ENCODE results near the gene RIT2.

RIT2 gene

DNA sequence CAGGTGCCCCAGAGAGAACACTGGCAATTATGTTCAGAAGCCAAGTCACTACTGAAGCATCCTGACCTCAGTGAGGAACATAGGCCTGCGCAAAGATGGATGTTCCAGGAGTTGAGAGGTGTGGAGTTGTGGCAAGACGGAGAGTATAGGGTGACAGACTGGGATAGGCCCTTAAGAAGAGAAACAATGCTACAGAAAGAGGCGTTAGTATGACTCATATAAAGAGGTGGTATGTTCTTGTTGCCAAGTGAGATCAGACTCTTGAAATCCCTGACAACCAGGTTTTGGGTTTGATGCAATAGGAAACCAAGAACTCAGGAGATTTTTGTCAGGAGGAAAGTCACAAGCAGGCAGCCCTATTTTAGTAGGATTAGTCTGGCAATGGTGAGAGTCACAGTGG is 185.6 kb downstream of the RIT2 start:
- no peak for DNase-seq (ENCODE audit: low read depth in 3 of 3)

DNA sequence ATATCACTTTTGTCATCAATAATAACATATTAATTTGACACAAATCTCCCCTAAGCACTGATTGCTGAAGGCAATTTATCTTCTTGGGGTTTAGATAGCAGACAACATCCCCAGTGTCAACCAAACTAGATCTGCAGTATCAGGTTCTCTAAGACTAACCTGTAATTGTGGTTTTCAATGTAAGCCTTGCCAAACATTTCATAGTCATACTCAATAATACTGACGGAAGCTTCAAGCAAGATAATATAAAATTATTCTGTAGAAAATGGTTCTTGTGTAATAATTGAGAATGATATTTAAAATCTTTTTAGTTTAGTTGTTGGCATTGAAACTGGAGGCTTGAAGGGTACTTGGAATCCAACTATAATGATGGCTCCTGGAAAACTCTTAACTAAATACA is 186.3 kb downstream of the RIT2 start:
- no peak for DNase-seq (ENCODE audit: low read depth in 3 of 3)

DNA sequence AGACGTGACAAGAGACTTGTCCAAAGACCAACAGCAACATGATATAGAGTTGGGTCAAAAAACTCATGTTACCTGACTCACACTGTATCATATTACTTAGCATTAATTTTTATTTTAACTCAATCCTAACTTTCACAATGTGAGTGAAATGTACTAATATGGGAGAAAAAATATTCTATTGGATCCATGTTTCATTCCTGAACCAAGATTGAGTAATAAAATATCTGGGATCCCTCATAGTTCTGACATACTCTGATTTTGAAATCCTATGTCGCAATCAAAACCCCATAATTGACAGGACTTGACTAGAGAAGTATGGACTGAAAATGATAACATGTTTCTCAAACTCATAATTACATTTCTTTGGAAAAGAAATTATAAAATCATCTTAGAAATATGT is 190.4 kb downstream of the RIT2 start:
- DNase-seq (ENCODE audit: low read depth in 3 of 3), result no peak

DNA sequence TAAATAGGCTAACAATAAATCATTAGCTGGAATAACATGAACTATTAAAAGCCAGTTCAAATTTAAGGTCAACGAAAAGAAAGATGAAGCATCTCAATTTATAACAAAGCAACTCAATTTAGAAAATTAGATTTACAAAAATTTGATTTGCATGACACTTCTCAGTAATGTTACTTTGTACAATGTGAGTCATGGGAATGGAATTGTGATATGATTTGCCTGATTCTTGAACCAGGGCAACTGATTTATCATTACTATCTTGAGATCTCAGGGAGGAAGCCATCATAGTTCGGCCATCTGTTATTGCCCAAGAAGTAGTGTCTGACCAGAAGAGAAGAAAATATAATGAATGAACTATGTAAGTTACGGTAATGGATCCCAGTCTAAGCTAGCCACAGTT is 193.1 kb downstream of the RIT2 start:
- DNase-seq (ENCODE audit: low read depth in 3 of 3), result no peak

DNA sequence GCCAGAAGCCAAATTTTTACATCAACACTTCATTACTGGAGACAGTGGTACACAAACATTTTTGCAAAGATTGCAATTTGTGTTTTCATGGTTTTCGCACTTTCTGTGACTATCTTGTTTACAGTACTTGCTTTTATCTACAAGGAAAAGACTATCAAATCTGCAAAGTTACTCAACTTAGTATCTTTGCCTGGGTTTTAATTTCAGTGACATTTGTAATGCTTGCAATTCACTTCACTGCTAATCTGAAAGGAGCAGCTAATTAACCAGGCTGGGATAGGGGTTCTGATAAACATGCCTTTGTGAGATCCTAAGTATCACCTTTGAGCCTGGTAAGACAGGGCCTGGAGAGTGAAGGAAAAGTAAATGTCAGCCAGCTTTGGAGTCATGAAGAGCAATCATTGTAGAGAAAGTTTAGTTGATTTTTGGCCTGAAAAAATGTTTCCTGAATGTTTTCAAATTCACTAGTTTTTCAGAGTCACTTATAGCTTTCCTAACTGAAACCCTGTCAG is 194.2 kb downstream of the RIT2 start:
- no peak for DNase-seq (ENCODE audit: low read depth in 3 of 3)

DNA sequence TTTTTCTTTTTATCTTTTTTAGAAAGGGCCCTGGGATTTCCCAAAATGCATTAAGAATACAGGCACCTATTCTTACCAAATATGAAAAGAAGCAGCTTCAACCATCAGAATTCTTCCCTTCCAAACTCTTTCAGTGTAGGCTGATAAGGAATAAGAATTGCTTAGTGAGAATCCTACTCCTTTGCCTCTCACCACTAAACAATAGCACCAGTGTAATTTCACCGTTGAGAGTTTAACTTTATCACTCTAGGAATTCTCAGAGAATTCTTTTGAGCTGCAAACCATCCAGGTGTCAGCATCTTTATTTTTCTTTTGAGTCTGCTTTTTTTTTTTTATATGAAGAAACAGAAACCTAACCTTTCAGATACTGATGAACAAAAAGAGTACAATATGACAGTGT is 194.9 kb downstream of the RIT2 start:
- no peak for DNase-seq (ENCODE audit: low read depth in 3 of 3)

DNA sequence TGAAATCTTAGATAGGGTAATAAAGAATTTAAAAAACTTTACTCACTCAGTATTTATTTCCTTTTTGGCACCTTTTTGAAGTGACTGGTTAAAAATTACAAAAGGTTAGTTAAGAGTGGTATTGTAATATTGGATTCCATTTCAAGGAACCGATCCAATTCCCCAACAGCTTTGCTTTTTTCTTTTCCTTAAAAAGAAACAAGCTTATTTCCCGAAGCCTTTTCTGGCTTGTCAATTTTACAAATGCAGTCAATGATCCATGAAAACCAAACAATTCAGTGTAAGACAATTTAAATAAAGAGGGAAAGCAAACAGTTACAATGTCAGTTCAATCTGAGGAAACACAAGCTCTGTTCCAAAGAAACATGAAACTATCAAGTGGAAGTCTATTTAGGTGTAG is 200.2 kb downstream of the RIT2 start:
- no peak for DNase-seq (ENCODE audit: low read depth in 3 of 3)

DNA sequence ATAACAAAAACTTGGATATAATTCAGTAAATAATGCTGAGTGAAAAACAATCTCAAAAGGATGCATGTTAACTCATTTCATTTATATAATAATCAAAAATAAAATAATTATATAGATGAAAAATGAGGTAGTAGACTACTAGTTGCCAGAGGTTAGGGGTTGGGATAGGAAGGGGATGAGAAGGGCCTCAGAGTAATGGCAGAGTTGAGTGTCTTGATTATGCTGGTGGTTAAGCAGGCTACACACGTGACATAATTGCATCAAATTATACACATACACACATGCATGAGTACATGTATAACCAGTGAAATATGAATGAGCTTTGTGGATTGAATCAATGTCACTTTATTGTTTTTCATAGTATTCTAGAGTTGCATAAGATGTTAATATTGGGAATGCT is 201.0 kb downstream of the RIT2 start:
- DNase-seq (ENCODE audit: low read depth in 3 of 3), result no peak

DNA sequence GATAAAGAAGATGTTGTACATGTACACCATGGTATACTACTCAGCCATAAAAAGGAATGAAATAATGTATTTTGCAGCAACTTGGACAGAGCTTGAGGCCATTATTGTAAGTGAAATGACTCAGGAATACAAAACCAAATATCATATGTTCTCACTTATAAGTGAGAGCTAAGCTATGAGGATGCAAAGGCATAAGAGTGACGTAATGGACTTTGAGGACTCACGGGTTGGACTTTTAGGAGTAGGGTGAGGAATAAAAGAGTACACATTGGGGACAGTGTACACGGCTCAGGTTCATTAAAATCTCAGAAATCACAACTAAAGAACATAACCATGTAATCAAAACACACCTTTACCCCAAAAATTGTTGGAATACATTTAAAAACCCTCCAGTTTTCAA is 206.4 kb downstream of the RIT2 start:
- DNase-seq (ENCODE audit: low read depth in 3 of 3), result no peak

DNA sequence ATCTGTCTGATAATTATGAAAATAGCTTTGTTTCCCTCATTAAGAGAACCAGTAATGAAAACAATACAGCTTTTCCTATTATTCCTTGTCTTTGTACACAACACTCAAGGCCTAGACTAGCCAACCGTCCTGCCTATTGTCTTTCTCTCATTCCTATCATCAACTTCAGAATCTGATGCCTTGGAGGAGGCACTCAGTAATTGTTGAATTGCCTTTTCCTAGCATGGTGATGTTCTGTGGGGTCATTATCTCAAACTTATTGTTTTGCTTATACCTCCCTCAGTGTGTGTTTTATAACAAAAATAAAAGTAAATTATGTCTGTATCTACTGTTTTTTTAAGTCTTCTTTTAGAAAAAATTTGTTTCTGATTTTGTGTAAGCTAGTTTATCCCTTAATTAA is 208.7 kb downstream of the RIT2 start:
- no peak for DNase-seq (ENCODE audit: low read depth in 3 of 3)

DNA sequence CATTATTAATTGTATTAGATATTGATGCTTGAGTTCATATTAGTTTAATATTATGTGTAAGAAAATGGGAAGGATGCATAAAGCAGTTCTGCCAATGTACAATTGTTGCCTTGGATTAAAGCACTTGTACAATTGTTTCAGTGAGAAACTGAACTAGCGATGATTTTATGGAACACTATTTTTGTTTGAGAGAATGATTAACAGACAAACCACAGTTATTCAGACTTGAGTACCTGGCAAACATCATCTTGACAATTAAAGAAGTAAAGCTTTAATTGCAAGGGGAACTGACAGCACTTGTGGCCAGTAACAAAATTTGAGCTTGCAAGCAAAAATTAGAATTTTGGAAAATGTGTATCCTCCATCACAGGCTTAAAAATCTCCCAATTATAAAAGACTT is 214.3 kb downstream of the RIT2 start:
- no peak for DNase-seq (ENCODE audit: low read depth in 3 of 3)

DNA sequence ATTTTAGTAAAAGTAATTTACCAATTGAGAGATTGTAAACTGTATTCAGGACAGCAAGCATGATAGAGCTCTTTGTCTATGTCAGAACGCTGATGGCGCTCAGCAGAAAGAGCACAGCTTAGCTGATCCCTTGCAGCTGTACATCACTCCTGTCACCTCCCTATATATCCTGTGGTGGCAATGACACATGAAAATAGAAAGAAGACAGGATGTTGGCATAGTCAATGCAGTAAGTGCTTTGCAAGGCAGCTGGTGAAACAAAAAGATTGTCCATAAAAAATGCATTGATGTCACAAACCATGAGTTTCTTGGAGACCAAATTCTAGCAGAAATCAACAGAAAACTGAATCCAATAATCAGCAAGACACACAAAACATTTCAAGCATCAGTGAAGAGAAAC is 221.5 kb downstream of the RIT2 start:
- no peak for DNase-seq (ENCODE audit: low read depth in 3 of 3)

DNA sequence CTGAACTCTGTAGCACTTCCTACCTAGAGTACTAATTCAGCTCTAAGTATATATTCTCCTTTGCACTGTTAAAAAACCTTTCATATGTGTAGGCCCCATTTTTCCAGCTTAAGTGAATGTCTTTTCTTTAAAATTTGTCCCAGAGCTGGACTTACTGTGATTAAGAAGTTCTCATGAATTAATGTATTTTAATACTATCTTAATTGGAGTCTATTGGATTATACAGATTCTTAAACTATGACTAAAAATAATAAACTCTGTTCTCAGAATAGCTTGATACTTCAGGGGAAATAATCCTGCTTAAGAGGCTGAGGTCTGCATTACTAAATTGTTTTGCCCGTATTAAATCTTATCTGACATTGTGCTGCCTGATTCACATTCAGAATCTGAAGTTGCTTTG is 223.3 kb downstream of the RIT2 start:
- DNase-seq (ENCODE audit: low read depth in 3 of 3), result no peak

DNA sequence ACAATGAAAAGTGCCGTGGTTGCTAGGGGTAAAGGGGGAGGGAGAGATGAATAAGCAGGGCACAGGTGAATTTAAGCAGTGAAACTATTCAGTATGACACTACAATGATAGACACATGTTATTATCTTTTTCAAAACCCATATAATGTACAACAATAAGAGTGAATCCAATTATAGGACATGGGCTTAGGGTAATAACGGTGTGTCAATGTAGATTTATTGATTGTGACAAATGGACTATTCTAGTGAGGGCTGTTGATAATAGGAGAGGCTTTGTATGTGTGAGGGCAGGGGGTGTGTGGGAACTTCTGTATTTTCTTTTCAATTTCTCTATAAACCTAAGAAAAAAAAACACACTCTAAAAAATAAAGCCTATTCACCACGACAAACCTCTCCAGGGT is 223.8 kb downstream of the RIT2 start:
- DNase-seq (ENCODE audit: low read depth in 3 of 3), result no peak

DNA sequence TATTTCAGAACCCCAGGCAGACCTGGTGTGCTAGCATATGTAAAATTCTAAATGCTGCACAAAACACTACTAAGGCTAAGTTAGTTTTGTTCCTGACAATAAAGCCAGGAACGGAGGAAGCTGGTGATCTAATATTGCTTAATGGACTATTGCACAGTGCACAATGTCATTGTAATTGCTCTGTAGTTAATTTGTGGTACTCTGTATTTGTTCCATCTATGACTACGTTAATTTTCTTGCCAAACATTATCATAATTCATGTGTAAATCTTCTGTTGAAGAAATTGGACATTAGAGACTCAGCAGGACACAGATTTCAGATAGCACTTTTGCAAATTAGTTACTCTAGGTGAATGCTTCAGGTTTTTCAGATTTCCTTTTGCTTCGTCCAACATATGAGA is 232.3 kb downstream of the RIT2 start:
- DNase-seq (ENCODE audit: low read depth in 3 of 3), result no peak

DNA sequence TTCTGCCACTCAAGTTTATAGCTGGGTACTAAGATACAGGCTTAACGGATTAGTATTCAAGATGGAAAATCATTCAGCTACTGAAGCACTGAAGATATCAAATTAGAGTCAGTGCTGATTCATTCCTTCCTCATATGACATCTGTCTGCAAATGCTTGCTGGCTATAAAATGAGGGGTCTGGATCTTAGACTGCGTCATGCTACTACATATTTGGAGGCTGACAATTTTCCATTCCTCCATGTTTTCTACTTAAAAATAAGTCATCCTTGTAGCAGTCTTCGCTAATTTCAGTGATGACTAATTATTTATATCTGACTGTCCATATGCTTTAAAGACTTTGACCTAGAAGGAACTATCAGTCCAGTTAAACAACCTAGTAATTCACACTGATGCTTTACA is 233.4 kb downstream of the RIT2 start:
- no peak for DNase-seq (ENCODE audit: low read depth in 3 of 3)

DNA sequence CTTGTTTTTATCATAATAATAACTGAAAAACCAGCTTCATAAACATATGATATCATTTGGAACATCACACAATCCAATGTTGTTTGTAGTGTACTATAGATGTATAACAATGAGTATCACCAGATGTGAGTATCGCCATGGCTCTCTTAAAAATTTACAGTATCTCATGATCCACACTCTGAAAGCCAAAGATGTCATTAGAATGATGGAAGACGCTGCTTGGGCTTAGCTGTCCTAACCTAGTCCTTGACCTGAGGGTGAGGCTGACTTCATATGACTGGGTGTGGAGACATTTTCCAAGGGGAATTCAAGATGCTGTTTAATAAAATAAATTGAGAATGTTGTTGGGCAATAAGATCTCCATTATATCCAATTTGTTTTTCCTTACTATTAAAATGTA is 242.6 kb downstream of the RIT2 start:
- DNase-seq (ENCODE audit: low read depth in 3 of 3), result no peak

DNA sequence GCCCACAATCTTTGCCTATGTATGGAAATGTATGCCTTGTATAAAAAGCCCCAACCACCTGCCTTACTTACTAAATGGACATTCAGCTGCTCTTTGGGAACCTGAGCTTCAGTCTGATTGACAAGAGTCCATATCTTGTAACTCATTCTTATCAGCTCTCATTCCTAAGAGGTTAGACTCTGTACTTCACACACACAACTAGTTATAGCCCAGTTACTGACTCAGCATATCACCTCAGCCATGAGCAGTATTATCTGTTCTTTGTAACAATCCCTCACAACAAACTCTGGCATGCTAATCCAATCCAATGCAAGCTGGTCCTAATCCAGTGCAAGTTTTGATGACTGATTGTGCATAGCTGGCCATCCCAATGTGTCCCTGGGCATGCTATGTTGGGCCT is 250.6 kb downstream of the RIT2 start:
- DNase-seq (ENCODE audit: low read depth in 3 of 3), result no peak

DNA sequence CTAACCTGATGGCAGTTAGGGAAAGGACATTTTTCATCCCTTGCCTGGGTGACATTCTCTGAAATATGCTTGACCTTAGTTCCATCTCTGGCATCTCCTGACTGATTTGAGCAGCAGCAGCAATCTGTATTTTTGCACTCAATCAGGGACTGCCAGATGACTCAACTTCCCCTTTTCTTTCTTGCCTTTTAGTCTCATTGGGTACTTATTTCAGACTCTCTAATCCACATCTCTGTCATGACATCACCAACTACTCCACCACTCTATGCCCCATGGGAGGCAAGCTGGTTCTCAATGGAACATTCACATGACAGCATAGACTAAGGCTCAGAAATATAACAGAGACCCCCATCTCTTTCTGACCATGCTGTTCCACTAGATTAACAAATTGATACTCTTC is 254.2 kb downstream of the RIT2 start:
- DNase-seq (ENCODE audit: low read depth in 3 of 3), result no peak

DNA sequence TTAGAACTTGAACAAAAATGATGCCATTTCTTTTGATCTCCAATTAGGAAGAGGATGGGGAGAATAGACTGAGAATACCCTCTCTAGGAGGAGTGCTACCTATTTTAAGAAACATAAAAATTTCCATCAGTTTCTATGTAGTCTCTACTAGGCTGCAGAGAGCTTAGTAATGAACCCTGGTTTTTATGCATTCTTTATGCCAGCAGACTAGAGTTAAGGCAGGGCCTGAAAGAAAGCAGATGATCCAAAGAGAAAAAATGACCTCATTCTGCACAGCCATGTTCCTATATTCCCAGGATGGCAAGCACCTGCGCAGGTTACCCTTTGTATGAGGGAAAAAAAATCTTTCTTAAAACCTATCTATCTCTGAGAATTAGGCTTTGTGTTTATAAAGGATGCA is 254.9 kb downstream of the RIT2 start:
- no peak for DNase-seq (ENCODE audit: low read depth in 3 of 3)

DNA sequence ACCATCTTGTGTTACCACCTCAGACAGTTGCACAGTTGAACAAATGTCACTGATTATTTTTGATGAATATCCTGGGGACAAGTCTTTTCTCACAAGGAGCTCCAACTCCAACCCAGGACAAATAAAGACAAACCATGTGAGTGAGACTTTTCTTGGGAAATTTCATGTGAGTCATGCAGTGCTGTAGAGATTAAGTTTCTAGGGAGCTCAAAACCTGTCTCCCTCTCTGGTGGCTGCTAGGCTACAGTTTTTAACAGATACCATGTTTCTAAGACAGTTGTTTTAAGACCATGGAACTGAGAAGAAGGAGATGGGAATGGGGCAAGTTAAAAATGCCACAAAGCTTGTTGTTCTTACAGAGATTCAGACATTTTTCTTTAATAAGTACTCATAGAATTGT is 255.5 kb downstream of the RIT2 start:
- no peak for DNase-seq (ENCODE audit: low read depth in 3 of 3)

DNA sequence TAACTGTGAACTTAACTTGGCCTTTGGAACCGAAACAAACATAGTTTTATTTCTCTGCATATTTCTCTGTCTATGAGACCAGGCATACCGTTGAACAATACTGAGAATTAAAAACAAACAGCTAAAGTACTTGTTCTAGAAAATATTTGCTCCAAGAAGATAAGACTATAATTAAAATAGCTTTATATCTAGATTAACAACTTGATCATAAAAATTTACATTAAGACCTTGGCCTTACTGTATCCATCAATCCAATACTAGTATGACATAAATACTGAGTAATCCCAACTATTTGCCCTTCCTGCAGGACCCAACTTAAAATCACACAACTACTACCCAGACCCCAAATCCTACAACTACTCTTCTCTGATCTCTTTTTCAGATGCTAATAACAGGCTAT is 260.9 kb downstream of the RIT2 start:
- no peak for DNase-seq (ENCODE audit: low read depth in 3 of 3)

DNA sequence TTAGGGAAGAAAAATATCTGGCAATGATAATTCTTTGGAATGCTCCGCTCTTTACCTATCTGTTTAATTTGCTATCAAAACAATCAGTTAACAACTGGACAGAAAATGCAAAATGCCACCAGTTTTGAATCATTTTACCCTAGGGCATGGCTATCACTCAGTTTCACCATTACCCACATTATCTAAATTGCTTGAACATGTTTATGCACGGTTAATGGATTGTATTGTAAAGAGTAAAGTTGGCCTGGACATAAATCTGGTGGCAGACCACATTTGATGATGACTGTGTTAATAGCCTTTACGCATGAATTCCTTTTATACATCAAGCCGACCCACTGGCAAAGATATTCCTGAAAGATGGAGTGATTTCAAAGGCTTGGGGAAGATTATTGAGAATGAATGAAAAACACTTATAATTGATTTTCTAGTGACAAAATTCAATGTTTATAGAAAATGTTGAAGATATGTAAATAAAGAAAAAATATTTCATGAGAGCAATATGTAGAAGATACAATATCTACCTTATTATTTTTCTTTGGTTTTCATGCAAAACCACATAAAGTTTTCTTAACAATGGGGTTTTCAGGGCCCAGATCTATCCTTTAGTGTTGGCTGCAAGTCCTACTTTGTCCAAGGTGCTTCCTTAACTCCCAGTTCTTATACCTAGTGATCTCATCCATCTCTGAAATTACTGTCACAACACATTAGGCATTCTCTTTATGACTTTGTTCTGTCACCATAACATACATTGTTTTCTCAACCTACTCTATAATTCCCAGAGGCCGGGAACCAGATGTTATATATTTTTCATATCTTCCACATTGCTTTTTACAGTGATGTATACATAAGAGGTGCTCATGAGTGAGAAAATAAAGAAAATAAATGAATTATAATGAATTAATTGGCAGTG is 265.1 kb downstream of the RIT2 start:
- no peak for DNase-seq (ENCODE audit: low read depth in 3 of 3)

DNA sequence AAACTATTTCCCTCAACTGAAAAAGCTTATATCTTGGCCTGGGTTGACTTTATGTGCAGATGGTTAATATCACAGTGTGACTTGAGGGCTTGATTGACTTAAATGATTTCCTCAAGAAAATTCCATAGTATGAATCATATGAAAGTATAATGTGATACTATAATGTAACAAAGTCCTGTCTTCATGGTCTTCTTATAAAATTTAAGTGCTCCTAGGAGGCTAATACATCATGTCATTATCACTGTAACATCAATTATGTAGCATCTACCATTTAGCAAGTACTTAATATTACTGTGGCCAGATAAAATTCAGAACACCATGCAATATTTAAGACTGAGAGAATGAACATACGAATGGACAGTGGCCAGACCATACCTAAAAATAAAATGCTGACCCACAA is 276.1 kb downstream of the RIT2 start:
- no peak for DNase-seq (ENCODE audit: low read depth in 3 of 3)
